ENCODE data around the gene TMPRSS11B. TPM values are rescaled to one million over a fixed set of nuclear protein-coding genes. Genes with fewer than 3 reads are reported as not detected.
"Not testable (repeated sequence)": the region's sequence is repeated elsewhere in the genome, so short reads cannot be mapped to it uniquely, and the experiment has no call there.

Gene TMPRSS11B
- total RNA-seq, 1 donor from 2014 or later = not detected

DNA sequence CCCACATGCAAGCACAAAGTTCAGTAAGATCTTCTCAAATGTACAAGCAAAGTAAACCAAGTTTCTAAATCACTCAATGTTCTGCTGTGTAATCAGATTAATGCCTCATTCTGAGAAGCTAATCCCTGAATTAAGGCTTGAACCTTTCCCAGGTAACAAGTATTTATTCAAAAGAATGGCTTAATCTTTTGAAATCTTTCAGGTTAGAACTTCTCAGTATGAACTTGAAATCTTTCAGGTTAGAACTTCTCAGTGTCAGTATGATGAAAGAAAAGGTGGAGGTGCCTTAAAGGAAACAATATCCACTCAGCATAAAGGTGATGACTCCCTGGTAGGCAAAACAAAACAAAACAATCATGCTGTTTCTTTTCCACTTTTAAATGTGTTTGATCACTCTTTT is 29.0 kb downstream of the TMPRSS11B start:
- no peak for DNase-seq

DNA sequence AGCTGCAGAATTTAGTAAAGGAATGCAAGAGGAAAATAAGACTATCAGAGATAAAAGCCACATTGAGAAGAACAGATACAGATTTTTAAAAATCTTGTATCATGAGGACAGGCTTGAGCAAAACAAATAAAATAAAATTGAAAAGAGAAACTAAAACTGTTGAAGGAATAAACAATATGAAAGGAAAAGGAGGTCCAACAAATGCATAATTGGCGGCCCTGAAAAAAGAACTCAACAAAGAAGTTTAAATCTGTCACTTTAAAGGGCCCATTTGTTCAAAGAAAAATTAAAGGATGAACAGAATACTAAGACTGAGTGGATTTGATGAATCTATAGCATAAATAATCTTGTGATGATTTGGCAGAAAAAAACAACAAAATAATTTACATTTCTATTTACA is 36.5 kb downstream of the TMPRSS11B start:
- no peak for DNase-seq

DNA sequence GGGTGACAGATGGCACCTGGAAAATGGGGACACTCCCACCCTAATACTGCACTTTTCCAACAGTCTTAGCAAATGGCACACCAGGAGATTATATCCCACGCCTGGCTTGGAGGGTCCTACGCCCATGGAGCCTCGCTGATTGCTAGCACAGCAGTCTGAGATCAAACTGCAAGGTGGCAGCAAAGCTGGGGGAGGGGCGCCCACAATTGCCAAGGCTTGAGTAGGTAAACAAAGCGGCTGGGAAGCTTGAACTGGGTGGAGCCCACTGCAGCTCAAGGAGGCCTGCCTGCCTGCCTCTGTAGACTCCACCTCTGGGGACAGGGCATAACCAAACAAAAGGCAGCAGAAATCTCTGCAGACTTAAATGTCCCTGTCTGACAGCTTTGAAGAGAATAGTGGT is 51.2 kb downstream of the TMPRSS11B start:
- DNase-seq = not testable (repeated sequence)

DNA sequence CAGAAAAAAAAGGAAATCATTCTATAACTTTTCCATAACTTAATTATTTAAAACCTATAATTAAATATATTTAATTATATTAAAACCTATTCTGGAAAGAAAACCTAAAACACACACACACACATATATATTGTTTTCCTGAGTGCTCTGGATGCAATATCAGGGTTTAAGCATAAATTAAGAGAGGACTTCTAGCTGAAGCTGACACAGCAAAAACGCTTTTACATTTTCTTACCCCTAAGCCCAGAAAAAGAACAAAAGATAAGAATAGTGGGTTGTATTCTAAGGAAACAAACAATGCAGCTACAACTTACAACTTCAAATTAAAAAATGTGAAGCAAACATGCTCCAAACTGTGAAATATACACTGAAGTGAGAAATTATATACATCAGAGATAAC is 52.3 kb downstream of the TMPRSS11B start:
- DNase-seq = no peak

DNA sequence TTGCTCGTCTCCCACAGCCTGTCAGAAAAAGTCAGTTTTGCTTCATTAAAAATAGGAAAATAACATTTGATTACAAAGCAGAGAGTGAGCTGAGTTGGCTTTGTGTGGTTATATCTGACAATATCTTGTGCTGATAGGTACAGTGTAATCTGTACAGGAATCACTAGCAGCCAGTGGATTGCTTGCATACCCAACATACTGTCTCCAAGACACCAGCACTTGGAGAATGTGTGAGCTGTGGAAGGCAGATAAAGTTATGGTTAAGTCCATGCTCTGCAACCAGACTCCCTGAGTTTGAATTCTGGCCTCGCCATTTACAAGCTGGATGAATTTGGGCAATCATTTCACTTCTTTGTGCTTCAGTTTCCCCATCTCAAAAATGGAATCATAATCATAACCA is 58.3 kb downstream of the TMPRSS11B start:
- no peak for DNase-seq

DNA sequence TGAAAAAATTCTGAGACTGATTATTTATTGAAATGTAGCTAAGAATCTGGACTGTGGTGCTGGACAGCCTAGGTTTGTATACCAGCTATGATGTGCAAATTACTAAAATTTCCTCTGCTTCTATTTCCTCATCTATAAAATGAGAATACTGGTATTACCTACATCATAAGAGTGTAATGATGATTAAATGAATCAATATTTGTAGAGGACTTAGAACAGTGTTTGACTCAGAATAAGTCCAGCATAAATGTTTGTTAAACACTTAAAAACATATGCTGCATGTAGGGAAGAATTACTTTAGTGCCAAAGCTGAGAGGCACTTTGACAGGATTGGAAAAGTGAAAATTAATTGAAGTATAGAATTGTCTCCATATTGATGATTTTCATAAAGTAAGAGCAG is 60.6 kb downstream of the TMPRSS11B start:
- no peak for DNase-seq

DNA sequence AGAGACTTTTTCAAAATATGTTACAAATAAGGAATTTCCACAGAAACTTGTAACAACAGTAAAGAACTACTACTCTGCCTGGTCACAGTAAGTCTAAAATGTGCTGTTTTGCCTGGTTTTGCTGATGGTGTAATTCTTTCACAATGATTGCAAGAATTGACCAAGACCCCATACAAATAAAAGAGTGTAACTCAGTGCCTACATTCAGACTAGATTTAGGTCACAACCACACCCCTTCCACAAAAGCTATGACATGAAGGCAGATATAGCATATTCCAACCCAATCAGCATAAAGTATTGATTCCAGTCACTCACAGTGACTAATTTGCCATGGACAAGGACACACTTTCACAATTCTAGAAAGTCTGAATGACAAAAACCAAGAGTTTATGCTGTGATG is 62.1 kb downstream of the TMPRSS11B start:
- DNase-seq = no peak

DNA sequence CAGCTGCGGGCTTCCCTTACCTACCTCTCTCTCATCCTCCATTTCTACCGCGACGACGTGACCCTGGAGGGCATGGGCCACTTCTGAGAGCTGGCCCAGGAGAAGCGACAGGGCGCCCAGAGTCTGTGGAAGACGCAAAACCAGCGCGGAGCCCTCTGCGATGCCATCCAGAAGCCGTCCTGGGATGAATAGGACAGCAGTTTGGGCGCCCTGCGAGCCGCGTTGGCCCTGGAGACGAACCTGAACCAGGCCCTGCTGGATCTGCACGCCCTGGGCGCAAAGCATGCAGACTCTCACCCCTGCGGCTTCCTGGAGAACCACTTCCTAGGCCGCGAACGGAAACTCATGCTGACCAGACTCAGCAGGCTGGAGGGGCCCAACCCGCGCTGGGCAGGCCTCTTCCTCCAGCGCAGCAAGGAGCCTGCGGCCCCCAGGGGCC is 63.1 kb downstream of the TMPRSS11B start:
- DNase-seq = no peak

DNA sequence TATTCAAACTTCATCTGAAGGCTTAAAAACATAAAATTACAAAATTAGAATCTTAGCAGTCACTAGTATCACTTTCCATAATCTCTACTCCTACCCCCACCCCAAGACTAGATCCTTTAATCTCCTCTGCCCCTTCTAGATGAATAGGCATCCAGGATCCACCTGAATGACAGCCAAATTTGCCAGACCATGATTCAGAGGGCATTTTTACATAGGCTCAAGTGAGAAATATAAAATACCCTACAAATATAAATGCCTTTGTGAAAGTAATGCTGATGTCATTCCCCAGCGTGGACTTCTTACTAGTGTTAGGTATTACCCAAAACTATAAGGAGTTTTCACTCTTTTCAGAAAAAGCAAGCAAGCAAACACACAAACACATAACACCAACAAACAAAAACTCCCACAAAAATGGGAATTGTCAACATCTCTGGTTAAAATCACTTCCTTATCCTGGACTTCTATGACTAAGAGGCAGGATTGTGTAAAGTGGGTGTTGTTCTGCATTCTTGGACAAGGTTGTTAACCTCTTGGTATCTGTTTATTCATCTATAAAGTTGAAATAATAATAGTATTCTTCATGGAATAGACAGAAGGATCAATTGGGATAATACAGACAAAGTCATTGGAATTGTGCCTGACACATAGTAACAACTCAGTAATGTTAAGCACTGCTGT is 64.5 kb downstream of the TMPRSS11B start:
- no peak for DNase-seq

DNA sequence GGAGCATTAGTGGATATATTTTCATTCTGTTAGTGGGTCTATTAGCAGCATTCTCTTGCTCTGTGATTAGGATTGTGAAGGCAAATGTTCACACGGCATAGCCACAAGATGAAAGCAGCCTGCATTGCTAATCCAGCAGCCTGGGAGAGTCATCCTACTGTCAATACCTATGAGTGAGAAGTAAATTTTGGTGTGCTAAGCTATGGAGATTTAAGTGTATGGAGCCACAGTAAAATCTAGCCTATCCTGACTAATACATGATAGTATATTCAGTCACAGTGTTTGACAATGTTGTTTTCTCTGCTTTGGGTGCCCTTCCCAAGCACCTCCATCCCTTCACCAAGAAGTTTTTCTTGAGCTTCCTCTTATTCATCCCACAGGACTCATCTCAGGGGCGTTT is 68.6 kb downstream of the TMPRSS11B start:
- DNase-seq = no peak

Other genes with a start within 250 kb of the TMPRSS11B start
- gene TMPRSS11F, start 115.8 kb downstream of the TMPRSS11B start, total RNA-seq = 2.3 TPM
- 92.0 TPM for gene YTHDC1, start 104.4 kb upstream of the TMPRSS11B start, total RNA-seq
- gene TMPRSS11E, start 201.8 kb upstream of the TMPRSS11B start, total RNA-seq = 12.3 TPM